ENCODE results near the gene GUCY2D.

Gene GUCY2D

DNA sequence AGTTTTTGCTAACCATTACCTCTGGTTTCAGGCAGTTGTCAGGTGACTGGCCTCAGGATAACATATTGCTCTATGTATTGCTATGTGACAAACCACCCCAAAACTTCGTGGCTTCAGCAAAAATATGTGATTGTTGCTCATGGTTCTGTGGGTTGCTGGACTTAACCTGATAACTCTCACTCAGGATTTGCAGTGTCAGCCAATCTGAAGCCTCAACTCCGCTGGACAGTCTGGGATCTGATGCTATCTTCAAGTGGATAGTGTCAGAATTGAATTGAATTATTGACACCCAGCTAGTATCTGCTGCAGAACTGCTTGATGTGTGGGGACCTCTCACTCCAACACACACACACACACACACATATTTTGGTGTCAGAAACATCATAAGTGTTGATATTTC, 34.7 kb upstream of the GUCY2D start:
- H3K4me3 ChIP-seq (ENCODE audit: control insufficient read depth, low read depth, low read length) = no peak overlapping the region
- no peak for DNase-seq (ENCODE audit: low read depth)

DNA sequence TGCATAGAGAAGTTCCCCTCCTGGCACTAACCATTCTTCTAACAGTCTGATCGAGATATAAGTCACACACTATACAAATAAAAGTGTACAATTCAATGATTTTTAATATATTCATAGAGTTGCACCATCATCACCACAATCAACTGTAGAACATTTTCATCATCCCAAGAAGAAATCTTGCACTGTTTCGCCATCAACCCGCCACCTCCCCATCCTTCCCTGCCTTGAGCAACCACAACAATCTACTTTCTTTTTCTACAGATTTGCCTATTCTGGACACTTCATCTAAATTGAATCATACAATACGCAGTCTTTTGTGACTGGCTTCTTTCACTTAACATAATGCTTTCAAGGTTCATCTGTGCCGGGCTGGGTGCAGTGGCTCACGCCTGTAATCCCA, 33.0 kb upstream of the GUCY2D start:
- peak; percentile 28 for DNase-seq (ENCODE audit: low read depth)
- no peak overlapping the region for H3K4me3 ChIP-seq (ENCODE audit: control insufficient read depth, low read depth, low read length)
- TF ChIP-seq, protein P1, sequence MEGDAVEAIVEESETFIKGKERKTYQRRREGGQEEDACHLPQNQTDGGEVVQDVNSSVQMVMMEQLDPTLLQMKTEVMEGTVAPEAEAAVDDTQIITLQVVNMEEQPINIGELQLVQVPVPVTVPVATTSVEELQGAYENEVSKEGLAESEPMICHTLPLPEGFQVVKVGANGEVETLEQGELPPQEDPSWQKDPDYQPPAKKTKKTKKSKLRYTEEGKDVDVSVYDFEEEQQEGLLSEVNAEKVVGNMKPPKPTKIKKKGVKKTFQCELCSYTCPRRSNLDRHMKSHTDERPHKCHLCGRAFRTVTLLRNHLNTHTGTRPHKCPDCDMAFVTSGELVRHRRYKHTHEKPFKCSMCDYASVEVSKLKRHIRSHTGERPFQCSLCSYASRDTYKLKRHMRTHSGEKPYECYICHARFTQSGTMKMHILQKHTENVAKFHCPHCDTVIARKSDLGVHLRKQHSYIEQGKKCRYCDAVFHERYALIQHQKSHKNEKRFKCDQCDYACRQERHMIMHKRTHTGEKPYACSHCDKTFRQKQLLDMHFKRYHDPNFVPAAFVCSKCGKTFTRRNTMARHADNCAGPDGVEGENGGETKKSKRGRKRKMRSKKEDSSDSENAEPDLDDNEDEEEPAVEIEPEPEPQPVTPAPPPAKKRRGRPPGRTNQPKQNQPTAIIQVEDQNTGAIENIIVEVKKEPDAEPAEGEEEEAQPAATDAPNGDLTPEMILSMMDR (IDR thresholded peaks at IDR 0.05; ENCODE audit: control insufficient read depth, insufficient read depth, low read depth, low read length, missing control alignments) = no peak

More for the DNA sequence above, 34.7 kb upstream of the GUCY2D start:
- TF ChIP-seq, protein P1 (IDR thresholded peaks at IDR 0.05; ENCODE audit: control insufficient read depth, insufficient read depth, low read depth, low read length, missing control alignments) = no peak

DNA sequence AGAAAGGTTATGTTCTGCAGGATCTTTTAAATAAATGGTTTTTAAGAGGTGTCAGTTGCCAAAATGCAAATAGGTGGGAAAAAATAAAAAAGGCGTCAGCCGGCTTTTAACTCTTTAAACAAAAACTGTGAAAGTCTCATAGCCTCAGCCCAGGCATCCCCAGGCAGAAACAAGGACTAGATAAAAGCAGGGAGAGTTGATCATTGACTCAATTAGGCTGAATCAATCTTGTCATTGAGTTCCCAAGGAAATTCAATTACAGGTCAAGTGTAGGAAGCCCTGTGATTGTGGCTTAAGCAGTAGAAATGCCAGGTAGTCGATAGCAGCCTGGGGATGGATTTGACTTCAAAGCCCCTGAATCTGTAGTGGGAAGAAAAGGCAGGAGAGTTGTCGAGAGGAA, 30.8 kb upstream of the GUCY2D start:
- H3K4me3 ChIP-seq (ENCODE audit: control insufficient read depth, low read depth, low read length) = no peak overlapping the region
- no peak for DNase-seq (ENCODE audit: low read depth)
- TF ChIP-seq, protein P1 (IDR thresholded peaks at IDR 0.05; ENCODE audit: control insufficient read depth, insufficient read depth, low read depth, low read length, missing control alignments) = no peak

DNA sequence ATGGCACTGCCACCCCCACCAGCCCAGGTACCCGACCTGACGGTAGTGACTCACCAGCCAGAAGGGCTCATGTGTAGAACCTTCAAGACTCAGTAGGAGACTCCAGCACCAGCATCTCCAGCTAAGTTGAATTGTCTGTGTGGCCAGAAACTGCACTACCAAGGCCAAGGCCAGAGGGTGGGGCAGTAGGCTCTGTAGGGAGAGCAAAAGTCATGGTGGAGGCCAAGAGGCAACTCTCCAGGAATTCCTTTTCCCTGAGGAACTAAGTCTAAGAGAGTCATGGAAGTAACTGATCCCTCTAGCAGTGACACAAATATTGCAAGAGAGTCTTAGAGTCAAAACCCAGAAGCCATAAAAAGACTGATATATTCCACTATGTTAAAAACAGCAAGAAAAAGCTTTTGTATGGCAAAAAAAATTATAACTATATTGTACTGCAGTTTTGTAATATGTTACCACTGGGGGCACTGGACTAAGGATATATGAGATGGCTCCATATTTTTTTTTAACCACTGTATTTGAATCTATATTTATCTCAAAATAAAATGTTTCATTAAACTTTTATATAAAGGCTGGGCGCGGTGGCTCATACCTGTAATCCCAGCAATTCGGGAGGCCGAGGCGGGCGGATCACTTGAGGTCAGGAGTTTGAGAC, 30.2 kb upstream of the GUCY2D start:
- TF ChIP-seq, protein P1 (IDR thresholded peaks at IDR 0.05; ENCODE audit: control insufficient read depth, insufficient read depth, low read depth, low read length, missing control alignments) = peak; percentile 28
- DNase-seq (ENCODE audit: low read depth) = no peak
- no peak overlapping the region for H3K4me3 ChIP-seq (ENCODE audit: control insufficient read depth, low read depth, low read length)

DNA sequence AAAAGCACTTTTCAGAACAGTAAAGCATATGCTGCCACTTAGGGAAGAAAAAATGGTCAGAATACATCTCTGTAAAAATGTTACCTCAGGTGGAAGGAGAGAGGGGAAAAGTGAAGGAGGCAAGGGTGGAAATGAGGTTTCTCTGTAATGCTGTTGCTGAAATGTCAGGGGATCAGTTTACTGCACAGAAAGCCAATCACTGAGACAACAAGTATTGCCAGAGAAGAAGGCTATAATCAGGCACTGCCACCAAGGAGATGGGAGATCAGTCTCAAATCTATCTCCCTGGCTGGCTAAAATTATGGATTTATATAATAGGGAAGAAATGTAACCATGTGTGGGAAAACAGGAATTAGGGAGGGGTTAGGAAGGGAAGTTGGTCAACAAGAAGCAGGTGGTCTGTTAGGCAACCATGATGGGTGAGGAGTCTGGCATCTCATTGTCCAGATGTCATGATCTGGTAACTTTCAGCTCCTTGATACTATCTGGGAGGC, 27.7 kb upstream of the GUCY2D start:
- no peak for DNase-seq (ENCODE audit: low read depth)
- TF ChIP-seq, protein P1 (IDR thresholded peaks at IDR 0.05; ENCODE audit: control insufficient read depth, insufficient read depth, low read depth, low read length, missing control alignments) = no peak
- H3K4me3 ChIP-seq (ENCODE audit: control insufficient read depth, low read depth, low read length) = no peak overlapping the region

DNA sequence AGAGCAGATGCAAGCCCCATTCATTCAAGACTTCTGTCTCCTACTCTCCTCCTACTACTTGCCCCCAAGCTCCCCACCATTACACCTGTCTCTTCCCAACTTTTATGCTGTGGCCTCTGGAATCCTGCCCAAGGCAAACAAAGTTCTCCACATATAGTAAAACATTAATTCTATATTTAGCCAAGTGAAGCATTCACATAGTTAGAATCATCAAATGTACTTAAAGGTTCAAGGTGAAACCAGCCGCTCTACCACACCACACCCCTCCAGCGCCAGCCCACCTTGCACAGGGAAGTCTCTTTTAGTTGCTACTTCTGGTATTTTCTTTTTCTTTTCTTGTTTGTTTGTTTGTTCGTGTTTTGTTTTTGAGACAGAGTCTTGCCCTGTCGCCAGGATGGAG, 25.4 kb upstream of the GUCY2D start:
- no peak for DNase-seq (ENCODE audit: low read depth)
- TF ChIP-seq, protein P1 (IDR thresholded peaks at IDR 0.05; ENCODE audit: control insufficient read depth, insufficient read depth, low read depth, low read length, missing control alignments) = no peak
- H3K4me3 ChIP-seq (ENCODE audit: control insufficient read depth, low read depth, low read length) = no peak overlapping the region
